ENCODE results near the gene PGBD2. TPM values are rescaled to one million over a fixed set of nuclear protein-coding genes. Genes with fewer than 3 reads are reported as not detected.

Gene PGBD2
- total and polyA plus RNA-seq, 2 of the 13 experiments (the other 11 are each of a cell fraction or from before 2014, with no cell fraction given) = 6.0 to 7.4 TPM

DNA sequence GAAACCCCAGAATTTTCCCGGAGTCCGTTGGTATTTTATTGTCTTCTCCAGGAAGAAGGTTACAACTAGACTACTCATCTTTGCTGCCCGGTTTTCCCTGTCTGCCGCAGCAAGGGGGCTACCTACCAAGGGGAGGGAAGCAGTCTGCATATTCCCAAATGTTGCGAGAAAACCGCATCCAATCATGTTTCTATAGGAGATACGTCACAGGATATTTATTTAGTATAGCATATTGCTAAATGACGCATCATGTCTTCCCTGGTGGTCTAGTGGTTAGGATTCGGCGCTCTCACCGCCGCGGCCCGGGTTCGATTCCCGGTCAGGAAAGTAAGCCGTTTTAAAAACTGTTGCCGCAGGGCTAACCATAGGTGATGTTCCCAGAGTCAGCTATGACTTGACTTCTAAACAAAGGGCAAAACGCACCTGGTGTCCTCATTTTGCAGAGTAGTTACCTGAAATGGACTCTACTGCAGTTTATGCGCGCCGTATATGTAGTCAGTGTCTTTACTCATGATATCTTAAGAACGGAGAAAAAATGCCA is 32.0 kb upstream of the PGBD2 start (continued):
- no peak for TF ChIP-seq SP2 (CRISPR knock-in tag; IDR thresholded peaks at IDR 0.05)
- TF ChIP-seq GLI4 (CRISPR knock-in tag; IDR thresholded peaks at IDR 0.05; ENCODE audit: borderline replicate concordance) = no peak
- TF ChIP-seq HNF1B (CRISPR knock-in tag; IDR thresholded peaks at IDR 0.05) = no peak
- TF ChIP-seq PTBP1 (IDR thresholded peaks at IDR 0.05; ENCODE audit: low read depth, low read length, poor library complexity, severe bottlenecking) = no peak
- 0 out of 2 replicates have a peak, but pooled peaks have one; percentile 54 for TF ChIP-seq TOPORS (CRISPR knock-in tag; IDR thresholded peaks at IDR 0.05)
- TF ChIP-seq ZBTB3 (CRISPR knock-in tag; IDR thresholded peaks at IDR 0.05; ENCODE audit: borderline replicate concordance, low read depth) = no peak
- TF ChIP-seq ZNF577 (CRISPR knock-in tag; IDR thresholded peaks at IDR 0.05; ENCODE audit: borderline replicate concordance, low read depth) = no peak
- TF ChIP-seq, protein P1, sequence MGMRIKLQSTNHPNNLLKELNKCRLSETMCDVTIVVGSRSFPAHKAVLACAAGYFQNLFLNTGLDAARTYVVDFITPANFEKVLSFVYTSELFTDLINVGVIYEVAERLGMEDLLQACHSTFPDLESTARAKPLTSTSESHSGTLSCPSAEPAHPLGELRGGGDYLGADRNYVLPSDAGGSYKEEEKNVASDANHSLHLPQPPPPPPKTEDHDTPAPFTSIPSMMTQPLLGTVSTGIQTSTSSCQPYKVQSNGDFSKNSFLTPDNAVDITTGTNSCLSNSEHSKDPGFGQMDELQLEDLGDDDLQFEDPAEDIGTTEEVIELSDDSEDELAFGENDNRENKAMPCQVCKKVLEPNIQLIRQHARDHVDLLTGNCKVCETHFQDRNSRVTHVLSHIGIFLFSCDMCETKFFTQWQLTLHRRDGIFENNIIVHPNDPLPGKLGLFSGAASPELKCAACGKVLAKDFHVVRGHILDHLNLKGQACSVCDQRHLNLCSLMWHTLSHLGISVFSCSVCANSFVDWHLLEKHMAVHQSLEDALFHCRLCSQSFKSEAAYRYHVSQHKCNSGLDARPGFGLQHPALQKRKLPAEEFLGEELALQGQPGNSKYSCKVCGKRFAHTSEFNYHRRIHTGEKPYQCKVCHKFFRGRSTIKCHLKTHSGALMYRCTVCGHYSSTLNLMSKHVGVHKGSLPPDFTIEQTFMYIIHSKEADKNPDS (CRISPR knock-in tag; IDR thresholded peaks at IDR 0.05) = no peak
- peak; percentile 85; the same call in 1 of the 2 replicates for TF ChIP-seq ZFP62 (CRISPR knock-in tag; IDR thresholded peaks at IDR 0.05)
- TF ChIP-seq PRDM15 (CRISPR knock-in tag; IDR thresholded peaks at IDR 0.05) = no peak
- no peak for TF ChIP-seq CBX2 (IDR thresholded peaks at IDR 0.05; ENCODE audit: low read depth, low read length)
- no peak for TF ChIP-seq CBX2 (CRISPR knock-in tag; IDR thresholded peaks at IDR 0.05; ENCODE audit: low read depth)
- TF ChIP-seq BHLHE40 (IDR thresholded peaks at IDR 0.05; ENCODE audit: low read length) = no peak
- no peak for TF ChIP-seq ZFY (CRISPR knock-in tag; IDR thresholded peaks at IDR 0.05)
- no peak for TF ChIP-seq EED (CRISPR knock-in tag; IDR thresholded peaks at IDR 0.05)
- TF ChIP-seq, protein P2, sequence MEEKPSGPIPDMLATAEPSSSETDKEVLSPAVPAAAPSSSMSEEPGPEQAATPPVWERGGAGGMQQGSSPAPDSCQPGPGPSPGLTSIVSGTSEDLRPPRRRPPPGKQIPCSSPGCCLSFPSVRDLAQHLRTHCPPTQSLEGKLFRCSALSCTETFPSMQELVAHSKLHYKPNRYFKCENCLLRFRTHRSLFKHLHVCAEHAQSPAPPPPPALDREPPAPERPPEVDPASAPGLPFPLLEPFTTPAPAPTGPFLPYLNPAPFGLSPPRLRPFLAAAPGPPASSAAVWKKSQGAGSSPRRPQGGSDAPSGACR (CRISPR knock-in tag; IDR thresholded peaks at IDR 0.05) = no peak
- no peak for TF ChIP-seq NFIB (CRISPR knock-in tag; IDR thresholded peaks at IDR 0.05; ENCODE audit: borderline replicate concordance)
- 0 out of 2 replicates have a peak, but pooled peaks have one; percentile 31 for TF ChIP-seq MED1 (CRISPR knock-in tag; IDR thresholded peaks at IDR 0.05)
- TF ChIP-seq MAF1 (CRISPR knock-in tag; IDR thresholded peaks at IDR 0.05; ENCODE audit: borderline replicate concordance) = peak; percentile 91
- peak; percentile 25; the same call in 1 of the 2 replicates for TF ChIP-seq ZFP36L1 (CRISPR knock-in tag; IDR thresholded peaks at IDR 0.05)
- TF ChIP-seq RFXANK (CRISPR knock-in tag; IDR thresholded peaks at IDR 0.05) = 0 out of 2 replicates have a peak, but pooled peaks have one; percentile 25
- peak; percentile 14 for TF ChIP-seq TEAD3 (CRISPR knock-in tag; optimal IDR thresholded peaks at IDR 0.05; ENCODE audit: borderline replicate concordance)
- no peak for TF ChIP-seq SMARCC2 (IDR thresholded peaks at IDR 0.05)
- TF ChIP-seq ZNF317 (CRISPR knock-in tag; IDR thresholded peaks at IDR 0.05) = no peak; the same call in 1 of the 2 replicates

Measured in HepG2 (cell line).